GM10847 (cell line): ENCODE results near the gene APCDD1.

Experiments
- POLR2A ChIP-seq: IDR thresholded peaks from 2 replicates; pipeline ENCODE4 v1.6.1; 2011; ENCODE audit not compliant: insufficient read length; ENCODE audit errors: extremely low read depth

Gene APCDD1

GRCh38 chr18:10421859-10422258 is 32.6 kb upstream of the APCDD1 start:
- no peak for TF ChIP-seq POLR2A

- no peak for TF ChIP-seq POLR2A
These were observed 31.7 kb upstream of the APCDD1 start for GRCh38 chr18:10422731-10423130.

- no peak for TF ChIP-seq POLR2A
These were observed 29.7 kb upstream of the APCDD1 start for GRCh38 chr18:10424585-10425307.

DNA sequence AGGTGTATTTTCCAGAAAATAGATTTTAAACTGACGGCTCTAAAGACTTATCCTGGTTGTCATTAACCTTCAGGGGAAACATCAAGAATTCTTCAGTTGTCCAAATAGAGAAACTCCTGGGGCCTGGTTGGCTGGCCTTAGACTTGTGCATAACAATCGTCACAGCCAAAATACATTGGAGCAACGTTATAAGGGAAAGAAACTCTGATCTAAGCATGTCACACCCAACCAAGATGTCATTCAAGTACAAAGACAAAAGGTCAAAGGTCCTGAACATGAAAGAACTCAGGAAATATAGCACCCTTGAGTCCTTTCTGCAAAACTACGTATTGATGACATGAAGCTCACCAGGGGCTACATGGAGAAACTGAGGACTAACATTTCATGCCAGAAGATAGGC is 23.8 kb upstream of the APCDD1 start:
- no peak for TF ChIP-seq POLR2A

GRCh38 chr18:10431680-10432079 is 22.8 kb upstream of the APCDD1 start:
- TF ChIP-seq POLR2A, result no peak

DNA sequence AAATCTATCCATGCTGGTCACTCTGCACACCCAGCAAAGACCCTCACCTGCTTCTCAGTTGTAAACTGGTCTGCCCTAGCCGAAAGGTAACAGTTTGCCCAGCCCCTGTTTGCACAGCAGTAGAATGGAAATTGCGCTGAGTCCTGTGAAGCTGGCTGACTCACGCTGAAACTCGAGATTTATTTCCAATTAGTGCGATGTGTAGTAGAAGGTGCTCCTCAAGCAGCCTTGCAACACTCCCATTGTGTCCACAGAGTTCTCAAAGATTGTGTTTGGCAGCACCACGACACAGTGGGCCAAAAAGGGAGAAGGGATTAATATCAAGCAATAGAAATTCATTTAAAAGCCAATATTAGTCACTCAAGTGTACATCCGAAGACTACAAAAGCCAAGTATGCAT is 21.7 kb upstream of the APCDD1 start:
- no peak for TF ChIP-seq POLR2A

GRCh38 chr18:10436160-10436559 is 18.3 kb upstream of the APCDD1 start:
- no peak for TF ChIP-seq POLR2A

- no peak for TF ChIP-seq POLR2A
These were observed 16.6 kb upstream of the APCDD1 start for GRCh38 chr18:10437837-10438236.

GRCh38 chr18:10439898-10440297 is 14.5 kb upstream of the APCDD1 start:
- TF ChIP-seq POLR2A, result no peak

DNA sequence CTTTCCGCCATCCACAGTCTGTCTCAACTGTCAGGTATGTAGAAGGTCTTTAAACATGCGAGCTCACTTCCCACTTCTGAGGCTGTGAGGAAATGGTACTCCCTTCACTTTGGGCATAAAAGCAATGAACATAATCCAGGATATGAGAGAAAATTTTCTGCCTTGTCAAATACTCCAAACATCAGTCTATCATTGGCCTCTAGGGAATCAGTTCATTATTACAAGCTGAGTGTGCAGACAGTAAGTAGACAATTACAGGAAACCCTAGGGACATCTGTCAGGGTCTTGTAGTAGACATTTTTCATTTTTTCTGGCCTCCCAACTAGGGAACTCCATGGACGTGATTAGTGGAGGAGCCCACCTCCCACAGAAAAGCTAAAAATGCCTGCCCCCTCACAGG is 13.6 kb upstream of the APCDD1 start:
- TF ChIP-seq POLR2A, result no peak

GRCh38 chr18:10441472-10441871 is 13.0 kb upstream of the APCDD1 start:
- TF ChIP-seq POLR2A, result no peak

DNA sequence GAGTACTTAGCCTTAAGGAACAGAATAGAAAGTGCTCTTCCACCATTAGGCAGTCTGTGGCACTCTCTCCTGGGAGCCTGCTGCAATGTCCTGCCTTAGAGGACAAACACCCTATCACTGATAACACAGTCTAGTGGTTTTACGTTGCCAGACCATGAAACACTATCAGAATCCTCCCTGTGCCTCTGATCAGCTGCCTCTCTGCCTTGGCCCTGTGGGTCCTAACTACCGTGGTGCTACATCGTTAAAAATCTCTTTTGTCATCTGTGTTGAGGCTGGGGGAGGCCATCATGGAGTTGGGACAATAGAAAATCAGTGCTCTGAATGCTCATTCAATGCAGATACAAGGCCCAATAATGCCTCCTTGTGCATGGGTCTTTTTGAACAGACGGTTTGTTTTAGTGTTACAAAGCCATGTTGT is 11.9 kb upstream of the APCDD1 start:
- no peak for TF ChIP-seq POLR2A

DNA sequence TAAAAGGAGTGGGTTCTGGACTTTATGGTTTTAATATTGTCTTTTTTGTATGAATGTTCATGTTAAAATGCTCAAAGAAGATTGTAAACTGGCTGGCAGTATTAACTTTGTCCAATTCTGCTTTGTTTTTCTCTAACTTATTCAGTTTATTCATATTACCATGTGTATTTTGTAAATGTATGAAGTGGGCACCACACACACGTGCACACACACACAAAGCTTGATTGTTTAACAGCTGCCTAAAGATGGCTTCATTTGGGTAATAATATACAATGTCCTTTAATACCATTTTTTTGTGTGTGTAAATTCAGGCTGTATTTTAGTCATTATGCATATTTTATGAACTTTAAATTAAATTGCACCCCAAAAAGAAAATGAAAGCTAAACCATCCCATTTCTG is 11.4 kb upstream of the APCDD1 start:
- no peak for TF ChIP-seq POLR2A

- TF ChIP-seq POLR2A, result no peak
These were observed 10.0 kb upstream of the APCDD1 start for GRCh38 chr18:10444314-10445006.

DNA sequence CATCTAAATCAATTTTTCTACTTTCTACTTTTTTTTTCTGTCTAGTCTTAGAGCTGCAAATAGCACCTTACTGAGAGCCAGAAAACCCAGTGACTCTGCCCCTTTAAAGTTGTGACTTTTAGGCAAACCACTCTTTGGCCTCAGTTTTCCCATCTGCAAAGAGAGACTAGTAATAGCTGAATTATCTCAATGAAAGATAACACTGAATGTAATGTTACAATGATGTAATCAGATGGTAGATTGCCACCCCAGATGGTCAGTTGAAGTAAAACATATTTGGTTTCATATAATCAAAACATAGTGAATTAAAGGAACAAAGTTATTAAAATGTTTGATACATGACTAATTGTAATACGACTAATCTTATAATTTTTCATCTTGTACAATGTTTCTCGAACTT is 5.0 kb upstream of the APCDD1 start:
- no peak for TF ChIP-seq POLR2A

GRCh38 chr18:10450986-10451385 is 3.4 kb upstream of the APCDD1 start:
- no peak for TF ChIP-seq POLR2A
